Measurements from ENCODE around the gene ERN1. TPM values are rescaled to one million over a fixed set of nuclear protein-coding genes. Genes with fewer than 3 reads are reported as not detected.
A peak's percentile ranks its signal among the peaks of the same experiment; 100 is the strongest.

Gene ERN1
- total and polyA plus RNA-seq, 2 donors (not counting 1 experiment from before 2014, with no cell fraction given): 3.3 to 11.7 TPM

DNA sequence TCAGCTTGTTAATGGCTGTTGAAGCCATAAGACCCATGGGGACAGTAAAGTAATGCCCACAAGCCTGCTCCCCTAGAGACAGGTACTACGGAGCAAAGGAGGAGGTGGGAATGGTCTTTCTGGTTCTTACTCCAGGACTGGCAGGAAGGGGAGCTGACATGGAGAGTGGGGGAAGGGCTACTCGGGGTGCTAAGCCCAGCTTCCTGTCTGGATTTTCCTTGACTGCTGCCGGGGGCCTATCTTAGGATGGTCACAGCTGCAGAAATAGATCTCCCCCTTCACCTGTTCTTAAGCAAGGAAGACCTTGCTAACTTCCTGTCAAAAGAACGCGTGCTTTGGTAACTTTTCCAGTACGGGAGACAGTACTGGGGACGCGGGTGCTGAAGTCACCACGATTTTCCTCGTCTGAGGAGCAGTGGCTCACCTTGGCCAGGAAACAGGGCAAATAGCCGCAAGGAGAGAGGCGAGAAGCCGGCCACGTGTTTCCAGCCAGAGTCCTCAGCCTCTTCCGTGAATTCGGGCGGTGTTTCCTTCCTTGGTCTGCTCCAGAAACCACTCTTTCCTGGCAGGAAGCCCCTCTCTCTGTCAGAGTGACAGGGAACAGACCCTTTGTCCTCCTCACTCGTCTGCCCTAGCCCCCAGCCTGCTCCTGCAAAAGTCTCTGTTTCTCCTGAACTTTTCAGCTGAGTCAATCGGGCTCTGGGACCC is 132.4 kb downstream of the ERN1 start:
- Histone ChIP-seq H3K36me3 (ENCODE audit: control insufficient read depth, insufficient read depth, low read length) (no peaks in the 10 kb centered on the region), H2AFZ (ENCODE audit: low read length) (no peak overlapping the region), H3K27ac (ENCODE audit: insufficient read depth, low read length) (no peak overlapping the region), H3K4me1 (ENCODE audit: control insufficient read depth, extremely low read depth, insufficient read depth, low read length) (peaks cover 3% of the 10 kb centered on the region), H3K4me2 (ENCODE audit: extremely low read depth, insufficient read depth, low read length) (peak overlapping the region; percentile 26), H4K20me1 (ENCODE audit: control insufficient read depth, extremely low read depth, insufficient read depth, low read length) (no peaks in the 10 kb centered on the region), H3K9me3 (ENCODE audit: control insufficient read depth, insufficient read depth, low read depth, low read length) (no peaks in the 10 kb centered on the region), H3K9ac (ENCODE audit: insufficient read depth, low read length) (no peak overlapping the region), H3K4me3 (replicated peaks in 1 of 4; ENCODE audit: control extremely low read depth in 1 of 4, insufficient read depth in 1 of 4, low read depth in 3 of 4, low read length in 4 of 4) (peak overlapping the region in 2 of 4 experiments; percentile 59 to 64), H3K27me3 (ENCODE audit: control insufficient read depth, insufficient read depth, low read length) (peaks cover 20% of the 10 kb centered on the region), H3K79me2 (ENCODE audit: control insufficient read depth, insufficient read depth, low read length) (no peaks in the 10 kb centered on the region)
- no peak for DNase-seq (ENCODE audit: low read depth in 2 of 2)
- TF ChIP-seq, protein P1, sequence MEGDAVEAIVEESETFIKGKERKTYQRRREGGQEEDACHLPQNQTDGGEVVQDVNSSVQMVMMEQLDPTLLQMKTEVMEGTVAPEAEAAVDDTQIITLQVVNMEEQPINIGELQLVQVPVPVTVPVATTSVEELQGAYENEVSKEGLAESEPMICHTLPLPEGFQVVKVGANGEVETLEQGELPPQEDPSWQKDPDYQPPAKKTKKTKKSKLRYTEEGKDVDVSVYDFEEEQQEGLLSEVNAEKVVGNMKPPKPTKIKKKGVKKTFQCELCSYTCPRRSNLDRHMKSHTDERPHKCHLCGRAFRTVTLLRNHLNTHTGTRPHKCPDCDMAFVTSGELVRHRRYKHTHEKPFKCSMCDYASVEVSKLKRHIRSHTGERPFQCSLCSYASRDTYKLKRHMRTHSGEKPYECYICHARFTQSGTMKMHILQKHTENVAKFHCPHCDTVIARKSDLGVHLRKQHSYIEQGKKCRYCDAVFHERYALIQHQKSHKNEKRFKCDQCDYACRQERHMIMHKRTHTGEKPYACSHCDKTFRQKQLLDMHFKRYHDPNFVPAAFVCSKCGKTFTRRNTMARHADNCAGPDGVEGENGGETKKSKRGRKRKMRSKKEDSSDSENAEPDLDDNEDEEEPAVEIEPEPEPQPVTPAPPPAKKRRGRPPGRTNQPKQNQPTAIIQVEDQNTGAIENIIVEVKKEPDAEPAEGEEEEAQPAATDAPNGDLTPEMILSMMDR (conservative IDR thresholded peaks at IDR 0.05 in 1 of 2, IDR thresholded peaks at IDR 0.05 in 1 of 2; ENCODE audit: low read depth in 1 of 2, low read length in 2 of 2): no peak
- peak; percentile 40 for TF ChIP-seq EZH2 (IDR thresholded peaks at IDR 0.05; ENCODE audit: low read length, missing control alignments)

DNA sequence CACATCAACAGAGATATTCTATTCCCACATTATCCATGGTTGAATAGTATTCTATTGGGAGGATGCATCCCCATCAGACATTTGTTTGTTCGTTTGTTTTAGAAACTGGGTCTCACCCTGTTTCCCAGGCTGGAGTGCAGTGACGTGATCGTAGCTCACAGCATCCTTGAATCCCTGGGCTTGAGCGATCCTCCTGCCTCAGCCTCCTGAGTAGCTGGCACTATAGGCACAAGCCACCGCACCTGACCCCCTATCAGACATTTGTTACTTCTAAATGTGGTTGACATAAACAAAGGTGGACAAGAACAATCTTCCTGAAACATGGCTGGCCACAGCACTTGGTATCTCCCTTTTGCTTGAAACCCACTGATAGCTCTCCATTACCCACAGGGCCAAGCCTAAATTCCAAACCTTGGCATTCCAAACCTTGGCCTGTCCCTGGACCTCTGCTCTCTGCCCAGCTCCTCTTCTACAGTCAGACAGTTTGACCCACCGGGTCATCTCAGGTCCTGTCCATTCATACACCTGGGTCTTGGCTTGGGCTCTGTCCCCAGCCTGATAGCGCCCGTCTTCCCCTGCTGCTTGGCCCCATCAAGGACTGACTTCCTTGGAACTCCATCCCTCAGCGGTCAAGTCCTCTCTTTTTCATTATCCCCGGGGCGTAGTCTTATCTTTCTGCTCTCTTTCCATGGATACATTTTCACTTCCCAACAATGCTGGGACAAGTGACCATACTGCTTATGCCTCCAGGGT is 133.3 kb downstream of the ERN1 start:
- Histone ChIP-seq H3K27me3 (ENCODE audit: control insufficient read depth, insufficient read depth, low read length) (peaks cover 29% of the 10 kb centered on the region), H4K20me1 (ENCODE audit: control insufficient read depth, extremely low read depth, insufficient read depth, low read length) (no peaks in the 10 kb centered on the region), H3K79me2 (ENCODE audit: control insufficient read depth, insufficient read depth, low read length) (no peaks in the 10 kb centered on the region), H3K4me2 (ENCODE audit: extremely low read depth, insufficient read depth, low read length) (no peak overlapping the region), H3K4me3 (replicated peaks in 1 of 4; ENCODE audit: control extremely low read depth in 1 of 4, insufficient read depth in 1 of 4, low read depth in 3 of 4, low read length in 4 of 4) (no peak overlapping the region), H2AFZ (ENCODE audit: low read length) (no peak overlapping the region), H3K27ac (ENCODE audit: insufficient read depth, low read length) (no peak overlapping the region), H3K36me3 (ENCODE audit: control insufficient read depth, insufficient read depth, low read length) (no peaks in the 10 kb centered on the region), H3K9ac (ENCODE audit: insufficient read depth, low read length) (no peak overlapping the region), H3K4me1 (ENCODE audit: control insufficient read depth, extremely low read depth, insufficient read depth, low read length) (peaks cover 3% of the 10 kb centered on the region), H3K9me3 (ENCODE audit: control insufficient read depth, insufficient read depth, low read depth, low read length) (no peaks in the 10 kb centered on the region)
- TF ChIP-seq EZH2 (IDR thresholded peaks at IDR 0.05; ENCODE audit: low read length, missing control alignments): no peak
- TF ChIP-seq, protein P1 (conservative IDR thresholded peaks at IDR 0.05 in 1 of 2, IDR thresholded peaks at IDR 0.05 in 1 of 2; ENCODE audit: low read depth in 1 of 2, low read length in 2 of 2): no peak
- no peak for DNase-seq (ENCODE audit: low read depth in 2 of 2)

DNA sequence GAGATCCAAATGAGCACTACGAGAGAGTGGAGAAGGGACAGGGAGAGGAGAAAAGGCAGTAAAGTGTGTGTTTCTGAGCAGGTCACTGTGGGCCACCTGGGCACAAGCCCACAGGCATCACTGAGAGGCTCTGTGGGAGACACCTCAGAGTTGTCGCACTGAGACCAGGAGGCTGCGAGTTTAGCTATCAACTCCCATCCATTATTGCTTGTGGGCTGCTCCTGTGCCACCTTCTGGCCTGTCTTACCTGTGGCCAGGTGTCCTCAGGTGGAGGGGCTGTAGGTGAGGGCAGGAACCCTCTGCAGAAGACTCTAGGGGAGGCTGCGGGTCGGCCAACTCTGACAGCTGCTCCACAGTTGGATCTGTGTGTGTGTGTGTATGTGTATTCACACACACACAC is 134.3 kb downstream of the ERN1 start:
- H2AFZ ChIP-seq (ENCODE audit: low read length): no peak overlapping the region
- H3K79me2 ChIP-seq (ENCODE audit: control insufficient read depth, insufficient read depth, low read length): no peaks in the 10 kb centered on the region
- TF ChIP-seq EZH2 (IDR thresholded peaks at IDR 0.05; ENCODE audit: low read length, missing control alignments): no peak
- TF ChIP-seq, protein P1 (conservative IDR thresholded peaks at IDR 0.05 in 1 of 2, IDR thresholded peaks at IDR 0.05 in 1 of 2; ENCODE audit: low read depth in 1 of 2, low read length in 2 of 2): no peak
- no peak overlapping the region for H3K4me2 ChIP-seq (ENCODE audit: extremely low read depth, insufficient read depth, low read length)
- H3K4me1 ChIP-seq (ENCODE audit: control insufficient read depth, extremely low read depth, insufficient read depth, low read length): peaks cover 3% of the 10 kb centered on the region
- no peak for DNase-seq (ENCODE audit: low read depth in 2 of 2)
- H3K36me3 ChIP-seq (ENCODE audit: control insufficient read depth, insufficient read depth, low read length): no peaks in the 10 kb centered on the region
- no peak overlapping the region for H3K9ac ChIP-seq (ENCODE audit: insufficient read depth, low read length)
- peaks cover 31% of the 10 kb centered on the region for H3K27me3 ChIP-seq (ENCODE audit: control insufficient read depth, insufficient read depth, low read length)
- H3K9me3 ChIP-seq (ENCODE audit: control insufficient read depth, insufficient read depth, low read depth, low read length): no peaks in the 10 kb centered on the region
- no peaks in the 10 kb centered on the region for H4K20me1 ChIP-seq (ENCODE audit: control insufficient read depth, extremely low read depth, insufficient read depth, low read length)
- no peak overlapping the region for H3K27ac ChIP-seq (ENCODE audit: insufficient read depth, low read length)
- H3K4me3 ChIP-seq (replicated peaks in 1 of 4; ENCODE audit: control extremely low read depth in 1 of 4, insufficient read depth in 1 of 4, low read depth in 3 of 4, low read length in 4 of 4): no peak overlapping the region
